ENCODE data around the gene FBXL14. TPM values are rescaled to one million over a fixed set of nuclear protein-coding genes. Genes with fewer than 3 reads are reported as not detected.

The FBXL14 gene
- total RNA-seq, 4 donors from 2014 or later, result 6.3 to 20.4 (median 12.7) TPM

DNA sequence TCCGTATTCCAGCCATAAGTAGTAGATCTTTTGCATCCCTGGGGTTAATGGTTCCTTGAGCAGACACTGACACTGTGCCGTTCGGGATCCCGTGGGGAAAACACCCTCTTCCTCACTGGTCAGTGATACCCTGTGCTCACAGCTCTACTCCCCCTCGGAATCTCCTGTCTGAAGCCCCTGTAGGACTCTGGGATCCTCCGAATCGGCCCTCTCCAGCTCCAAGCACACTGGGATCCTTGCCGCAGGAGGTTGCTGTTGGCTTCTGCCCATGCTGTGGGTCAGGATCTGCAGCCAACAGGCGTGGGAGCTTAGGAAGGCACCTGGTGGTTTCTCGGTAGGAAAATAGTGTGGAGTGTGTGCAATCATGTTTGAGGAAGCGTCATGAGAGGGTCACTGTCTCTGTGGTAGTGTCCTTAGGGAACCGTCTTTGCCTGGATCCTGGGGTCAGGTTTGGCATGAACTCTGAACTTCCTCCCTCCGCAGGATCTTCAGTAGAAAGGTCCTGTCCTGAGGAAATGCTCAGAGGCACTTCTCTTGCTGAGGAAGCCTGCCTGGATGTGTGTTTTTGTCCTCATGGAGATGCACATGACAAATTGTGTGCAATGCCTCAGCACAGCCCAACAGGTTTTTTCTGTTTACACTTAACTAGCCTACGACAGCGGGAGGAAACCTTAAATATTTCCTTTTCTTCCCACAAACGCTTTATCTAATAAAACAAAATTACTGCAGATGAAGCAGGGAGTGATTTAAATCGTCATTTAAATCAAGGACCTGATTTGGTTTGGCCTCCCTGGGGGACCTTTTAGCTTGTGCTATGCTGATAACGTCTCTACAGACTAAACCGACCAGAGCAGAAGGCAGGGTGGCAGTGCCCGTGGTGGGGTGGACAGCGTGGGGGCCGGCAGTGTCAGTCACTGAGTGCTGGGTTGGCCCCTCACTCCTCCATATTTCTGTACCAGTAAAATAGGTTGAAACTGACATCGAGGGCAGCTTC lies 18.7 kb downstream of the FBXL14 start:
- no peak overlapping the region for H3K4me3 ChIP-seq
- no peaks in the 10 kb centered on the region for H3K36me3 ChIP-seq
- DNase-seq, result no peak
- H3K9me3 ChIP-seq, result no peaks in the 10 kb centered on the region
- TF ChIP-seq, protein P1, sequence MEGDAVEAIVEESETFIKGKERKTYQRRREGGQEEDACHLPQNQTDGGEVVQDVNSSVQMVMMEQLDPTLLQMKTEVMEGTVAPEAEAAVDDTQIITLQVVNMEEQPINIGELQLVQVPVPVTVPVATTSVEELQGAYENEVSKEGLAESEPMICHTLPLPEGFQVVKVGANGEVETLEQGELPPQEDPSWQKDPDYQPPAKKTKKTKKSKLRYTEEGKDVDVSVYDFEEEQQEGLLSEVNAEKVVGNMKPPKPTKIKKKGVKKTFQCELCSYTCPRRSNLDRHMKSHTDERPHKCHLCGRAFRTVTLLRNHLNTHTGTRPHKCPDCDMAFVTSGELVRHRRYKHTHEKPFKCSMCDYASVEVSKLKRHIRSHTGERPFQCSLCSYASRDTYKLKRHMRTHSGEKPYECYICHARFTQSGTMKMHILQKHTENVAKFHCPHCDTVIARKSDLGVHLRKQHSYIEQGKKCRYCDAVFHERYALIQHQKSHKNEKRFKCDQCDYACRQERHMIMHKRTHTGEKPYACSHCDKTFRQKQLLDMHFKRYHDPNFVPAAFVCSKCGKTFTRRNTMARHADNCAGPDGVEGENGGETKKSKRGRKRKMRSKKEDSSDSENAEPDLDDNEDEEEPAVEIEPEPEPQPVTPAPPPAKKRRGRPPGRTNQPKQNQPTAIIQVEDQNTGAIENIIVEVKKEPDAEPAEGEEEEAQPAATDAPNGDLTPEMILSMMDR (IDR thresholded peaks at IDR 0.05), result no peak
- no peak for TF ChIP-seq POLR2A (IDR thresholded peaks at IDR 0.05)
- H3K27ac ChIP-seq, result peak overlapping the region; percentile 27 to 63 (median 39)
- peaks cover 0 to 12% (median 0%) of the 10 kb centered on the region in 4 donors for H3K4me1 ChIP-seq
- H3K27me3 ChIP-seq, result no peaks in the 10 kb centered on the region

DNA sequence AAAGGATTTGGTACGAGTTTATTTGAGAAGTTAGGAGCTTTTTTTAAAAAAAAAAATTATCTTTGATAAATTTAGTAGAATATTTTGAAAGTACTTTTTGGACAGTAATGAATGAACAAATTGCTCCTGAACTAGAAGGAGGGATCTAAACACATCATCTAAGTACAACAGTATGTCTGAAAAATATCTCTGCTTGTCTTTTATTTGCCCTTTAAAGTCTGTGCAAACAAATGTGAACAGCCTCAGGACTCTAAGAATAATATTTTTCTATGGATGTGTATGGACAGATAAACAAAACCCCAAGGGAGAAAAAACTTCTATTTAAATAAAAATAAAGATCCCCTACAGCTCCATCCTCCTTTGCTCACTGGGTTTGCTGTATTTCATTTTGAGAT lies 19.5 kb downstream of the FBXL14 start:
- H3K27me3 ChIP-seq, result no peaks in the 10 kb centered on the region
- TF ChIP-seq POLR2A (IDR thresholded peaks at IDR 0.05), result no peak
- TF ChIP-seq, protein P1 (IDR thresholded peaks at IDR 0.05), result no peak
- H3K4me1 ChIP-seq, result peaks cover 0 to 12% (median 0%) of the 10 kb centered on the region in 4 donors
- no peak overlapping the region for H3K27ac ChIP-seq
- no peak overlapping the region for H3K4me3 ChIP-seq
- no peak for DNase-seq
- H3K9me3 ChIP-seq, result no peaks in the 10 kb centered on the region
- H3K36me3 ChIP-seq, result no peaks in the 10 kb centered on the region

DNA sequence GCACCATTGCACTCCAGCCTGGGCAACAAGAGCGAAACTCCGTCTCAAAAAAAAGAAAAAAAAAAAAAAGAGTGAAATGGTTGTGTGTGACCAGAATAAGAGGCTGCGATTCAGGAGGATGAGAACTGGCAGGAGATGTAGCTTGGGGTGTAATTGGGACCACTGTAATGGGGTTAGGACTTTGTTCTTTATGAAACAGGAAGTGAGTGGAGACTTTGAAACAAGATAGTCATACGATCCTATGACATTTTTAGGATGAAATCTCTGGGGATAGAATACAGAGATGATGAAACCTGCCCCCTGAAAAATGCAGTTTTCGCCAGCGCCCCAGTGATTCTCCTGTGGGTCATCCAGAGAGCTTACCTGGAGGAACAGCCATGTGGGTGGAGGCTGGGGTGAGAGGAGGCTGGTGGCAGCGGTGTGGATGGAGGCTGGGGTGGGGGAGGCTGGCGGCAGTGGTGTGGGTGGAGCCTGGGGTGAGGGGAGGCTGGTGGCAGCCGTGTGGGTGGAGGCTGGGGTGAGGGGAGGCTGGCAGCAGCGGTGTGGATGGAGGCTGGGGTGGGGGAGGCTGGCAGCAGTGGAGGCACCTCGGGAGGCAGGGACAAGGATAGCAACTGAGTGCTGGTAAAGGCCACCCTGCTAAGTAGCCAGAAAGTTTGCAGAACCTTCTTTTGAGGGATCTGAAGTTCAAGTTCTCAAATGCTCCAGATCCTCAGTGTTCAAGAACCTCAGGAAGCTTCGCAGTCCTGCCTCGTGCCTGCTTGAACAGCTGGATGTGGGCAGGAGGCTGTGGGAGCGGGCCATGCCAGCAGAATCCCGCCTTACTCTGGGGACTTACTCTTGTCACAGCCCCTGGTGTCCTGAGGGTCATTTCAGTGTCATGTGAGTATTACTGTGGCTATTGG lies 20.2 kb downstream of the FBXL14 start:
- no peak overlapping the region for H3K4me3 ChIP-seq
- H3K27me3 ChIP-seq, result no peaks in the 10 kb centered on the region
- H3K36me3 ChIP-seq, result no peaks in the 10 kb centered on the region
- DNase-seq, result no peak
- H3K27ac ChIP-seq, result no peak overlapping the region
- no peaks in the 10 kb centered on the region for H3K9me3 ChIP-seq
- no peak for TF ChIP-seq POLR2A (IDR thresholded peaks at IDR 0.05)
- TF ChIP-seq, protein P1 (IDR thresholded peaks at IDR 0.05), result no peak
- peaks cover 0 to 12% (median 0%) of the 10 kb centered on the region in 4 donors for H3K4me1 ChIP-seq

DNA sequence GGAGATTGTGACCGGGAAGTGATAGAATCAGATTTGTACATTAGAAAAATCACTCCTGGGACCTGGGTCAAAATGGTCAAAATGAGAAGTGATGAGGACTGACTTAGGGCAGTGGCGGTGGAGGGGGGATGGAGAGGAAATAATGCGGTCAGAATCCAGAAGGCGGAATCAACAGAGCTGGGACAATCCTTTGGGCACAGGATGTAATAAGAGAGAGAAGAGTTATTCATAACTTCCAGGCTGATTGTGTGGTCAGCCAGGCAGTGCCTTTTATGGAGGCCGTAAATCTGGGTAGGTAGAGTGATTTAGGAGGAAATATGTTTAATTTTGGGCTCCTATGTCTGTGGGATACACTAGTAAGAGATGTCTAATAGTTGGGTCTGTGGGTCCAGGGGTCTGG lies 21.6 kb downstream of the FBXL14 start:
- Histone ChIP-seq H3K27me3 (no peaks in the 10 kb centered on the region), H3K9me3 (no peaks in the 10 kb centered on the region), H3K4me3 (no peak overlapping the region), H3K36me3 (no peaks in the 10 kb centered on the region), H3K27ac (no peak overlapping the region), H3K4me1 (peaks cover 0 to 12% (median 0%) of the 10 kb centered on the region in 4 donors)
- DNase-seq, result no peak
- TF ChIP-seq POLR2A (IDR thresholded peaks at IDR 0.05), result no peak
- TF ChIP-seq, protein P1 (IDR thresholded peaks at IDR 0.05), result no peak

DNA sequence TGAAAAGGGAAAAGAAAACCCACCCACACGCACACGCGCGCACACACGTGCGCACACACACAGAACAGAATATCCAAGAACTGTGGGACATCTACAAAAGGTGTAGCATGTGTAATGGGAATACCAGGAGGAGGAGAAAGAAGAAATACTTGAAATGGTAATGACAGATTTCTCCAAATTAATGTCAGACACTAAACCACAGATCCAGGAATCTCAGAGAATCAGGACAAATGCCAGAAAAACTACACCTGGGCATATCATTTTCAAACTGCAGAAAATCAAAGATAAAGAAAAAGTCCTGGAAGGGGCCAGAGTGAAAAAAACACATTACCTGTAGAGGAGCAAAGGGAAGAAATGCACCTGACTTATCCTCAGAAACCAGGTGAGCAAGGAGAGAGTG lies 26.5 kb downstream of the FBXL14 start:
- DNase-seq, result no peak
- H3K36me3 ChIP-seq, result no peaks in the 10 kb centered on the region
- no peaks in the 10 kb centered on the region for H3K27me3 ChIP-seq
- H3K27ac ChIP-seq, result no peak overlapping the region
- no peaks in the 10 kb centered on the region for H3K4me1 ChIP-seq
- H3K4me3 ChIP-seq, result no peak overlapping the region
- TF ChIP-seq, protein P1 (IDR thresholded peaks at IDR 0.05), result no peak
- no peak for TF ChIP-seq POLR2A (IDR thresholded peaks at IDR 0.05)
- no peaks in the 10 kb centered on the region for H3K9me3 ChIP-seq
